Muscle of back (tissue), 11 donors: Measurements from ENCODE around the gene HYI. TPM values are rescaled to one million over a fixed set of nuclear protein-coding genes. Genes with fewer than 3 reads are reported as not detected.
"Not testable (repeated sequence)": the region's sequence is repeated elsewhere in the genome, so short reads cannot be mapped to it uniquely, and the experiment has no call there.

Experiments
- DNase-seq, 3 donors: peaks; one replicate each; pipeline versions ENCODE4 v3.0.0 to v3.0.0-alpha.2; 2013
- polyA plus RNA-seq, 10 donors: library from polyadenylated mRNA; unstranded; fragments of 120-200 nt; gene quantifications; one replicate each; pipeline ENCODE4 v1.2.1, GENCODE V29; 2013; ENCODE audit not compliant: insufficient read length in 10 of 10

The HYI gene
- polyA plus RNA-seq, 10 donors: 14.1 to 25.4 (median 18.8) TPM

DNA sequence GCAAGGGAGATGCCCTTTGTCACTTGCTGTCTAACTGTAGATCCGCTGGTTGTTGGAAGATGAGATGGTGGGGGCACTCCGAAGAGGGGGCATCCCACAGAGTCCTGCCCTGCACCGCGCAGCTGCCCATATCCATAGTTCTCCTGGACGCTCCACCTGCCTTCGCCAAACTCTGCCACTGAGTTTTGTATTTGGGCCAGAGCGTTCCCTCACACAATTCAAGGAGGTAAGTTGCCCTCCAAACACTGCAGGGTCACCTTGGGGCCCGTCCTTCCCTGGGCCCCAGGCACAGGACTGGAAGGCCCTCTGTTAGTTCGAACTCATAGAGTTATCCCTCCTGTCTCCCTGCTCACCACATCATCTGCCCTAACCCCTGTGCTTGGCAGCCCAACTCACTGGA is 22.1 kb downstream of the HYI start:
- no peak for DNase-seq

DNA sequence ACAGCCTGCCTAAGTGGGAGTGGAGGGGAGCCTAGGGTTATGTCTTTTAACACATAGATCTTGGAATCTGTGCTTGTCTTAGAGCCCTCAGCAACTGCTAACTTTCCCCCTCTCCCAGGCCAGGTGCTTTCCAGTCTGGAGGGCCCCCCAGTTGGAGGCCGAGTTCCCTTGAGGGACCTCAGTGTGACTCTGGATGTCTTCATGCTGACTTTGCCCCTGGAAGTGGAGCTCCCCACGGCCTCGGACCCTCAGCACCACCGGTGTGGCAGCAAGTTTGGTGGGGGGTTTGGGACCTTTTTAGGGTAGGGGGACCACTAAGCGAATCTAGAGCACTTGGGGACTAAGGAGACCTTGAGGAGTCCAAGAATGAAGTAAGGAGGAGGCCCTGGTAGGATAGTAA is 22.9 kb downstream of the HYI start:
- DNase-seq: no peak

DNA sequence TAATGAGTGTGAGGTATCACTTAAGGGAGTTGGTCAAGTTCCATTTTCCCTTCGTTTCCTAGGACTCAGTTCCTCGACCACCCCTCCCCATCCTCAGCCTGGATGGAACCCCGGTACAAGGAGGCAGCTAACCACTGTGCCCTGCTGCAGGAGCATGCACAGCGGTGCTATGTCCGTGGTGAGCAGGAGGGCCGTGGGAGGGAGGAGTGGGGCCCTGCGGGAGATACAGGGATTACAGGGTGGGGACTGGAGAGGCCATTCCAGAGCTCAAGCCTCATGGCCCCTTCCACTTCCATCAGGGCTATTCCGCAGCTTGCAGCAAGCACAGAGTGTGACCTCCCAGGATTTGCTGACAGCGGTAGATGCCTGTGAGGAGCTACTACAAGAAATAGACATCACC is 25.8 kb downstream of the HYI start:
- no peak for DNase-seq

DNA sequence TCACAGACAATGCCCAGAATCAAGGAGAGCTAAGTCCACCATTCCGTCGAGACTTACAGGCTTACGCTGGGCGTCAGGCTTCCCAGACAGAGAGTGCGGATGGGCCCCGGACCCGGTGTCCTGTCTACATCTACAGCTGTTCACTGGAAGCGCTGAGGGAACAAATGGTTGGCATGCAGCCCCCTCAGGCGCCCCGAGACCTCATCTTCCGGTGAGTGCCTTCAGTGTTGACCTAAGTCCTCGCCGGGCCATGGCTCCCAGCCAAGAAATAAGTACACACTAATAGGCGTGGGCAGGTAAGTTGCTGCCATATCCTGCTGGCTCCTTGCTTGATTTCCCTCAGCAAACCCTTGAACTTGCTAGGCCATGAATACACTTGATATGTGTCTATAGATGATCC is 26.2 kb downstream of the HYI start:
- DNase-seq: no peak

DNA sequence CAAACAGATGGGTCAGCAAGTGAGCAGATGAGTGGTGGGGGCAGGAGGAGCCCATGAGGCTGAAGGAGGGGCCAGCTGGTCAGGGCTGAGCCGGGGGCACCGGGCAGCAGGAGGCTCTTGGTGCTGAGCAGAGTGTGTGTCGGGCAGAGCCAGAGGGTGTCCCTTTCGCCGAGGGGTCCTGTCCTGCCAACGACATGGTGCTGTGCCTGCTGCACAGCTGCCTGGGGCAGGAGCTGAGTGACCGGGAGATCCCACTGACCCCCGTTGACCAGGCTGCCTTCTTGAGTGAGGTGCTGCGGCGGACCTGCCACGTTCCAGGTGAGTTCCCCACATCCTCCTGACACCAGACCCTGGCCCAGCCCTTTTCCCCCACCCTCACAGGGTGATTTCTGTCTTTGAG is 27.5 kb downstream of the HYI start:
- no peak for DNase-seq

DNA sequence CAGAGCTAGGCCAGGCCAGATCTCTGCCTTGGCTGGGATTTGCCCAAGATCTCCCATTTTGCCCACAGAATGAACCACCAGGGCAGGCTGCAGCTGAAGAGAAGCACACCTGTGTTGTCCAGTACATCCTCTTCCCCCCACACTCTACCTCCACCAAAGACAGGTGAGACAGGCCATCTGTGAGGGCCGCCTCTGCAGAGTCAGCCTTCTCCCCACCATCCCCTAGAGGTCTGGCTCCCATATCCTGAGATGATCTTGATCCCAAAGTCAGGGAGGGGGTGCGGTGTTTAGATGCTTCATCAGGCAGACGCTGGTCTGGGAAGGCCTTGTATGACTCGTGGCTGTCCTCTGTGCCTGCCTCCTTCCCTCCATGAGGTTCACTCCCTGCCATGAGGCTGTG is 28.7 kb downstream of the HYI start:
- no peak for DNase-seq

DNA sequence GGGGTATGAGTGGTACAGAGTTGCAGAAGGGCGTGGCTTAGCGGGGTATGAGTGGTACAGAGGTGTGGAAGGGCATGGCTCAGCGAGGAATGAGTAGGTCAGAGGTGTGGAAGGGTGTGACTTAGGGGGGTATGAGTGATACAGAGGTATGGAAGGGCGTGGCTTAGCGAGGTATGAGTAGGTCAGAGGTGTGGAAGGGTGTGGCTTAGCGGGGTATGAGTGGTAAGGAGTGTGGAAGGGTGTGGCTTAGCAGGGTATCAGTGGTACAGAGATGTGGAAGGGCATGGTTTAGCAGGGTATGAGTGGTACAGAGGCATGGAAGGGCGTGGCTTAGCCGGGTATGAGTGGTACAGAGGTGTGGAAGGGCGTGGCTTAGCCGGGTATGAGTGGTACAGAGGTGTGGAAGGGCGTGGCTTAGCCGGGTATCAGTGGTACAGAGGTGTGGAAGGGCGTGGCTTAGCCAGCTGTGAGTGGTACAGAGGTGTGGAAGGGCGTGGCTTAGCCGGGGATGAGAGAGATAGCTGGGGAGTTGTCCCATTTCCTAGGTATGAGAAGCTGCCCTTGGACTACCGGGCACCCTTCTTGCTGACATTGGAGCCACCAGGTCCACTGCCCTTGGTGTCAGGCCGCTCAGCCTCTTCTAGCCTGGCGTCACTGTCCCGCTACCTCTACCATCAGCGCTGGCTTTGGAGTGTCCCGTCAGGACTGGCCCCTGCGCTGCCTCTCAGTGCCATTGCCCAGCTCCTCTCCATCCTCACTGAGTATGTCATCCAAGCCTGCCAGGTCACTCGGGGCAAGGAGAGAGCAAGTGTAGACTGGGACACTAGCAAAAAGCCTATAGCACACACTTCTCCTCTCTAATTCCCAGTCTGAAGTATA is 29.8 kb downstream of the HYI start:
- no peak for DNase-seq

DNA sequence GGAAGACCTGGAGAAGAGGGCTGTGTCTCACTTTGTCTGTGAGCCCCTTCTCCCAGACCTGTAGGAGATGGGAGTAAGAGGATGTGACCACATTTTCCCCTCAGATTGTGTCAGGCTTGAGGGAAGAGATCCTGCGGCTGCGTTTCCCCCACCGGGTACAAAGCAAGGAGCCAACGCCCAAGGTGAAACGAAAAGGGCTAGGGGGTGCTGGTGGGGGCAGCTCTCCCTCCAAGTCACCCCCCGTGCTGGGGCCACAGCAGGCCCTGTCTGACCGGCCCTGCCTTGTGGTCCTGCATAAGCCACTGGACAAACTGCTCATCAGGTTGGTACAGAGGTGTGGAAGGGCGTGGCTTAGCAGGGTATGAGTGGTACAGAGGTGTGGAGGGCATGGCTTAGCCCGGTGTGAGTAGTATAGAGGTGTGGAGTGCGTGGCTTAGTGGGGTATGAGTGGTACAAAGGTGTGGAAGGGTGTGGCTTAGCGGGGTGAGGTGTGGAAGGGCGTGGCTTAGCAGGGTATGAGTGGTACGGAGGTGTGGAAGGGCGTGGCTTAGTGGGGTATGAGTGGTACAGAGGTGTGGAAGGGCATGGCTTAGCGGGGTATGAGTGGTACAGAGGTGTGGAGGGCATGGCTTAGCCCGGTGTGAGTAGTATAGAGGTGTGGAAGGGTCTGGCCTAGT is 30.6 kb downstream of the HYI start:
- no peak for DNase-seq

DNA sequence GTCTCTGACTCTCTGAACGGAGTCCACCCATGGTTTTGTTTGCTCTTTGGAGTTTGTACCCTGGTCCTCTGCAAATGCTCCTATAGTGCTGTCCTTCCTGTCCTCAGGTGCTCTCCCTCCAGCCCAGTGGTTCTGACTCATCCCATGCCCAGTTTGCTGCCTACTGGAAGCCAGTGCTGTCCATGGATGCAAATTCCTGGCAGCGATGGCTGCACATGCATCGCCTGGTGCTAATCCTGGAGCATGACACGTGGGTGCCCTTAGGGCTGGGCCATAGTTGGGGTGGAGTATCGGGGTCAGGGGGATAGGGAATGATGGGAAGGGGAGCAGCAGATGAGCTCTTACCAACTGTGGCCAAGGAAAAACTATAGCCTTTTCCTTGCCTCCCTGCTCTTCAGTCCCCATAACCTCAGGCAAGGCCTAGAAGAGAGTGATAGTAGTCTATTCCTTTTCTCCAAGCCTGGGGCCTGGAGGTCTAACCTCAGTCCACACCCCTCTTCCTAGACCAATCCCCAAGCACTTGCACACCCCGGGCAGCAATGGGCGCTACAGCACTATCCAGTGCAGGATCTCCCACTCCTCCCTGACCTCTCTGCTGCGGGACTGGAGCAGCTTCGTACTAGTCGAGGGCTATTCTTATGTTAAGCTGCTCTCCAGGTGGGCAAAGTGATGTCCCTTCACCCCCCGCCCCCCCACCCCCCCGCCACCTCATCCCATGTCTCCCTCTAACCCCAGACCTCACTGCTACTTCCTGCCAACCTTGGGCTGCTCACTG is 31.6 kb downstream of the HYI start:
- DNase-seq: no peak

DNA sequence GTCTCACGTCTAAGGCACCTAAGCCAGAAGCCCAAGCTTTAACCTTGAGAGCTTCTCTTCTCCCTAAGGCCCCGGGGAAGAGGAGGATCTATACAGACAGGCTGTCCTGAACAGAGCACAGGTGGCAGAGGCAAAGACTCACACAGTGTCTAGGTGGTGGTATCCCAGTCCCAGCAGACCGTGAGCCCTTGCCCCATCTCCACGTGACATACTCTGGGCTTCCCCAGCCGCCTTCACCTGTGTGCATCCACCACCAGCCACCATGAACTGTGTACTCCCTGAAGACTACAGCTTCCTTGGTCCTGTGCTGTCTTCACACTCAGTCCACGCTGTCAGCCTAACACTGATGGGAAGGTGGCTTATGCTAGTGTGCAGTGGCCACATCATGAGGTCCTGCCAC is 32.3 kb downstream of the HYI start:
- DNase-seq: no peak

DNA sequence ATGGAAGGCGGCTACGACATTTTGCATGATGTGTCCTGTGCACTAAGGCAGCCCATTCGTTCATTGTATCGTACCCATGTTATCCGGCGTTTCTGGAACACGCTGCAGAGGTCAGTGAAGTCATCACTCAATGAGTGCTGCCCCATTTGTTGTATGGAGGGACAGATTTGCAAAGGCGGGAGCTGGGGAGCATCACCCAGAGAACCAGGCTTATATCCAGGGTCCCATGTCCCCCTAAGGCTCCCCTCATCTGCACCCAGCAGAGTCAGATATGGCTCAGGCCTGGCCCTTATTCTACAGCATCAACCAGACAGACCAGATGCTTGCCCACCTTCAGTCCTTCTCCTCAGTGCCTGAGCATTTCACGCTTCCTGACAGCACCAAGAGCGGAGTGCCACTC is 32.9 kb downstream of the HYI start:
- DNase-seq: no peak

DNA sequence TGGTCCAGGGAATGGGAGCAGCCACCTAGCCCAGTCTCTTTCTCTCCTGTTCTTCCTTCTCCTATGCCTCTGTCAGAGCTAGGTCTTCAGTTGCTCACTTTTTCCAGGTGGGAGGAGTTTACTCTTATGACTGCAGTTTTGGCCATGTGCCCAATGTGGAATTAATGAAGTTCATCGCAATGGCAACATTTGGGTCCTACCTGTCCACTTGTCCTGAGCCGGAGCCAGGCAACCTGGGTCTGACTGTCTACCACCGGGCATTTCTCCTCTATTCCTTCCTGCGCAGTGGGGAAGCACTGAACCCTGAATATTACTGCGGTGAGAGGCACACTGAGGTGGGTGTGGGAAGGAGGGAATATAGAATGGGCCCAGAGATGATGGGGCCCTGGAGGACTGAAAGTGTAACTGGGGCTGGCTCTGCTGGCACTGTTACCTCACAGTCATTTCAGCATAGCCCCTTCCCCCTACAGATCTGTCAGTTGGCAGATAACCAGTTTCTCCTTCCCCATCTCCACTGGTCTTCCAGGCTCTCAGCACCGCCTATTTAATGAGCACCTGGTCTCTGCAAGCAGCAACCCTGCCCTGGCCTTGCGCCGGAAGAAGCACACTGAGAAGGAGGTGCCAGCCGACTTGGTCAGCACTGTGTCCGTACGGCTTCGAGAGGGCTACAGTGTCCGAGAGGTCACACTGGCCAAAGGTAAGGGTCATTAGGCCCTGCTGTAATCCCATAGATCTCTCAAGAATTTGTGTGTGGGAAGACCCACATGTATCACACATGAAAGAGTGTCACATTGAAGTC is 33.9 kb downstream of the HYI start:
- DNase-seq: no peak

DNA sequence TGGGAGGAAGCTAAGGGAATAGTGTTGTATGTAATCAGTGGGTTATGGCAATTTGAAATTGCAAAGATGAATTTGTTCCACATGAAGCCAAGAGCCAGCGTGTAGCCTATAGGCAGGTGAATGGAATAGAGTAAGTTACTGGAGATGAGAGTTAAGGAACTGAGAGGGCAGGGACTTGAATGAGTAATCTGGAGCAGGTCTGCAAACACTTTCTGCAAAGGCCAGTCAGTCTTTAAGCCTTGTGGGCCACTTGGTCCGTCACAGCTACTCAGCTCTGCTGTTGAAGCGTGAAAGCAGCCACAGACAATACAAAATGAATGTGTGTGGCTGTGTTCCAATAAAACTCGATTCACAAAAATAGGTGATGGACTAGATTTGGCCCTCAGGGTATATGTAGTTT is 34.9 kb downstream of the HYI start:
- DNase-seq: no peak

DNA sequence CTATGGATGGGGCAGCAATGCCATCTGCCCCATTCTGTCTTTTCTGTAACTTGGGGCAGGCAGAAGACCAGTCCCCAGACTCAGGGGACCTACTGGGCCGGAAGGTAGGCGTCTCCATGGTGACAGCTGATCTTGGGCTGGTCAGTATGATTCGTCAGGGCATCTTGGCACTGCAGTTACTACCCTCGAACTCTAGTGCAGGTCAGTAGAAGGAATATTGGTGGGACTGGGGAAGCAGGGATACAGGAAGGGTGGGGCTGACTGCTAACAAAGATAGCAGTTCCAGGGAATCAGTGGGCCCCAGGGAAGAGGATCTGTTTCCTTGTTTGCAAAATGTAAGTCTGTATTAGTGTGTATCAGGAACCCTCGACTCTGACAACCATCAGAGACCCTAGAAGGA is 37.8 kb downstream of the HYI start:
- no peak for DNase-seq

DNA sequence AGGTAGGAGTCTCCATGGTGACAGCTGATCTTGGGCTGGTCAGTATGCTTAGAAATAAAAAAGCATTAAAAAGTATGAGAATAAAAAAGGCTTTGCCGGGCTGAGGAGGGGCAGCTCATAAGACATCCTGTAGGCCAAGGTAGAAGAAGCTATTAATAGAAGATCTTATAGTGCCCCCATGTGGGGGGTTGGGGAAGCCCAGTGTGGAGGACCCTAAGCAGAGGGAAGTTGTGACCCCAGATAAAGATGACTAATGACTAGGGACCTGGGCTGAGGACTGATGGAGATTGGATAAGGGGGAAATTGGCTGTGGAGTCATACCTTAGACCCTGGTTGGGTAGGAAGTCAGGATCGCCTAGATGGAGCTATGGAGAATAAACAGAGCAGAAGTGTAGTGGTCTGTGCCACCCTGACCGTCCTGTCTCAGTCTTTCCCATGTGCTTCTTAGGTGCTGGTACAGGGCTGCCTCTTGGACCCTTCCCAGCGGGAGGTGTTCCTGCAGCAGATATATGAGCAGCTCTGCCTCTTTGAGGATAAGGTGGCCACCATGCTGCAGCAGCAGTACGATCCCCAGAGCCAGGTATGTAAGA is 39.0 kb downstream of the HYI start:
- peak; percentile 31 to 56 (median 42) for DNase-seq

DNA sequence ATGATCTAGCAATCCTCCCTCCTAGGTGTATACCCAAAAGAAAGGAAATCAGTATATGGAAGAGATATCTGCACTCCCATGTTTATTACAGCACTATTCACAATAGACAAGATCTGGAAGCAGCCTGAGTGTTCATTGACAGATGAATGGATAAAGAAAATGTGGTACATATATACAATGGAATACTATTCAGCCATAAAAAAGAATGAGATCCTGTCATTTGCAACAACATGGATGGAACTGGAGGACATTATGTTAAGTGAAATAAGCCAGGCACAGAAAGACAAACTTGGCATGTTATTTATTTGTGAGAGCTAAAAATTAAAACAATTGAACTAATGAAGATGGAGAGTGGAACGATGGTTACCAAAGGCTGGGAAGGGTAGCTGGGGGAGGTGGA is 40.3 kb downstream of the HYI start:
- not testable (repeated sequence) for DNase-seq

DNA sequence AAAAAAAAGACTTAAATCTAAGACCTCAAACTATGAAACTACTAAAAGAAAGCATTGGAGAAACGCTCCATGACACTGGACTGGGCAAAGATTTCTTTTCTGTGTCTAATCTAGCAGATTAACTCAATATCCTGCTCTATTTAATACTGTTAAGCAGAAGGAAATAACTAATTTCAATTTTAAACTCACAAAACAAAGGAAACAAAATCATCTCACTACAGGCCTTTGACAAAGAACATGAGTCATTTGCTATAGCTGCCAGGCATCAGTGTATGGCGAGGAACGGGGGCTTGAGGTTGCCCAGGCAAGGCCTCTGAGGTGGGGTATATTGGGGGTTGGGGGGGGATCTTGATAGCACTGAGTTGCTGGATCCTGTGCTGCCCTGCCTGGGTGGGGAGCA is 43.2 kb downstream of the HYI start:
- no peak for DNase-seq

DNA sequence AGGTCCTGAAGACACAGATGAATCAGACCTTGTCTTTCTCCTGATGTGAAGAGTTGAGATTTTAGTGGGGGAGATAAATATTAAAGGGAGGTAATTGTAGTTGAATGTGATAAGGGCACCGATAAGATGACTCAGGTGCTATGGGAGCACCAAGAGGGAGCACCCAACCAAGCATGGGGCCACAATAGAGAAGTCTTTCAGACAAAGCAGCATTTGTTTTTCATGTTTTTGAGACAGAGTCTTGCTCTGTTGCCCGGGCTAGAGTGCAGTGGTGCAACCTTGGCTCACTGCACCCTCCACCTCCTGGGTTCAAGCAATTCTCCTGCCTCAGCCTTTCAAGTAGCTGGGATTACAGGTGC is 47.9 kb downstream of the HYI start:
- no peak for DNase-seq

DNA sequence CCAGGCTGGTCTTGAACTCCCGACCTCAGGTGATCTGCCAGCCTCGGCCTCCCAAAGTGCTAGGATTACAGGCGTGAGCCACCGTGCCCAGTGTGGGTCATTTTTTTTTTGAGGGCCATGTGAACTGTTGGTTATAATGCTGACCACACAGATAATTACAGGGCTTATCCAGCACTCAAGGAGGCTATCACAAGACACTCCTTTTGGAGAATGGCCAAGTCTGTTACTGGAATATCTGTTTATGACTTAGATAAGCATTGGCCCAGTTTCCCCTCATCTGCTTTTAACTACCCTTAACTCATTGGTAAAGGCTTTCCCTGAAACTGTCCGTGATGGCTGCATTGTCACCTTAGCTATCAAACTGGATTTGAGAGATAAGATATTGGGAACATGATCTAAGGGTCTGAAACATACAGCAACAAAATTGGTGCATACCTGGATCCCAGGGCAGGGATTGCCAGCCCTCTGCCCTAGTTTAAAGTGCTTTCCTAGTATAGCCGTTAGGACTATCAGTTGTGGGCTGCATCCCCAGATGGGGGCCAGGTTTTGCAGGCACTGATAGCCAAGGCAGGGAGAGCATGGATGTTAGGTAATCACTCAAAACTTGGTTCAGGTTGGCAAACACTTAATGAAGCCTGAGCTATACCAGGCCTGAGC is 48.4 kb downstream of the HYI start:
- DNase-seq: no peak

DNA sequence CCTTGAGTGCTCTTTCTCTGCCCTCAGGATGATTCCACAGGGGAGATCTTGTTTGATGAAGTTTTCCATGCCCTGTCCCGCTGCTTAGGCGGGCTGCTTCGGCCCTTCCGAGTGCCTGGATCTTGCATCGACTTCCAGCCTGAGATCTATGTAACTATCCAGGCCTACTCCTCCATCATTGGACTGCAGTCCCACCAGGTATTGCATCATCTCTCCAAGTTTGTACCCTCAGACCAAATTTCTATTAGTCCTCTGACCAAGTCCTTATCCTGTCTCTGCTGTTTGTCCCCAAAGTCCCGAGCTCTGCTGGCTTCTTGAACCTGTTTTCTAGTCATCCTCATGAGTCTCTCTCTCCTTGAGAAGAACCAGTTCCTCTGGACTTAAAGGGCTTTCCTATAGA is 49.4 kb downstream of the HYI start:
- no peak for DNase-seq
